Activated gamma-delta T cell (primary cell): Measurements from ENCODE around the gene FRG2.
"Not testable (repeated sequence)": the region's sequence is repeated elsewhere in the genome, so short reads cannot be mapped to it uniquely, and the experiment has no call there.

Experiments
- DNase-seq: peaks from one replicate; lab custom pipeline; 2025; lab: John Stamatoyannopoulos, UW
- total RNA-seq, 2 donors: gene quantifications; one replicate each; lab custom pipeline; 2026; lab: John Stamatoyannopoulos, UW

The FRG2 gene
- total RNA-seq: 0 reads per million in 2 donors

DNA sequence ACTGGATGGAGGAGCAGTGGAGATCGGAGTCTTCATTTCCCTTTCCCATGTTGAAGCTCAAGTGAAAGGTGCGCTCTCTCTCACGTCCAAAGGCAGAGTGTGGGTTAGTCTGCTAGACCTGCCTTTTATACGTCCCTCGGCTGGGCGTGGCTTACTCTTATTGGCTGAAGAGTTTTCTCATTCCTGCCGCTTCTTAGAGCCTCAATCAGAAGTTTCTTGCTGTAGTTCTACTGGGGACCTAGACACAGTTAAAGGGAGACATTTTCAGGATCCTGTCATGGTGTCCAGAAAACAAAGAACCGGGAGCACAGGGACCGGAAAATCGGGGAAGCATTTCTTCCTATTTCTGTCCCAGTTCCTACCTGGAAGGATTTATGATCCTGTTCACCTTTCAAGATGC, at the start of gene FRG2:
Gene FRG2, minus strand, starts transcription at position 101 of the 400 bp plus-strand sequence. Its CDS starts 52 bp downstream, at position 49.
- not testable (repeated sequence) for DNase-seq

DNA sequence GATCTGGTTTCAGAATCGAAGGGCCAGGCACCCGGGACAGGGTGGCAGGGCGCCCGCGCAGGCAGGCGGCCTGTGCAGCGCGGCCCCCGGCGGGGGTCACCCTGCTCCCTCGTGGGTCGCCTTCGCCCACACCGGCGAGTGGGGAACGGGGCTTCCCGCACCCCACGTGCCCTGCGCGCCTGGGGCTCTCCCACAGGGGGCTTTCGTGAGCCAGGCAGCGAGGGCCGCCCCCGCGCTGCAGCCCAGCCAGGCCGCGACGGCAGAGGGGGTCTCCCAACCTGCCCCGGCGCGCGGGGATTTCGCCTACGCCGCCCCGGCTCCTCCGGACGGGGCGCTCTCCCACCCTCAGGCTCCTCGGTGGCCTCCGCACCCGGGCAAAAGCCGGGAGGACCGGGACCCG, 41.3 kb upstream of the FRG2 start:
- not testable (repeated sequence) for DNase-seq

DNA sequence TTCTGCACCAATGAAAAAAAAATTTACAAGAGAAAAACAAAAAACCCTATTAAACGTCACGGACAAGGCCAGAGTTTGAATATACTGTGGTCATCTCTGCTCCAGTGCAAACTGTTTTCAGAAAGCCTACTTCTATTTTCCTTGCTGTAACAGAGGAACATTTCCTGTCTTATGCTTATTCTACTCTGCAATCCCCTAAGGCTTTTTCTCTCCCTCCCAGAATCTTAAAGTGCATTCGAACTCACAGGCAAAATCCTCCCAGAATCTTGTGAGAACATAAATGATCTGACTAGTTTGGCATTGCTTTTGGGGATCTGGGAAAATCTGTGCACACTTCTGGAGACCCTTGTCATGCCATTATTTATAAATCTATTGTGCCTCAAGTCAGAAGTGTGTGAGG, 37.7 kb upstream of the FRG2 start:
- DNase-seq: not testable (repeated sequence)

DNA sequence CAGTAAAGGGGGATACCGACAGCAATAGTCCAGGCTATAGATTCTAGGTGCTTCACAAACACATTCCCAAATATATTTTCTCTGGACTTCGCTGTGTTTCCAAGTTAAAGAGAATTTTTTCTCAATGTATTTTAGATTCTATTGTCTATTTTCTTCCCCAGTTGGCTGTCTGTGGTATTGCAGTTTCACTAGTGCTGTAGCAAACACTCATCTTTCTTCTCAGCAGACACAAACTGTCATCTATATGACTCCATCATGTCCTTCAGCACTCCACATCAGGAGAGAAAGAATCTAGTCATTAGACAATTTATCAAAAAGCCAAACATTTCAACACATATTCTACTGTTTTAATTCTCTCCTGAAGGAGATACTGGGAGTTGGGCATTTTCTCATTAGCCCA, 37.3 kb upstream of the FRG2 start, which contains the start of gene DBET:
Gene DBET, plus strand, starts transcription at position 161 of the 400 bp plus-strand sequence.
- not testable (repeated sequence) for DNase-seq

DNA sequence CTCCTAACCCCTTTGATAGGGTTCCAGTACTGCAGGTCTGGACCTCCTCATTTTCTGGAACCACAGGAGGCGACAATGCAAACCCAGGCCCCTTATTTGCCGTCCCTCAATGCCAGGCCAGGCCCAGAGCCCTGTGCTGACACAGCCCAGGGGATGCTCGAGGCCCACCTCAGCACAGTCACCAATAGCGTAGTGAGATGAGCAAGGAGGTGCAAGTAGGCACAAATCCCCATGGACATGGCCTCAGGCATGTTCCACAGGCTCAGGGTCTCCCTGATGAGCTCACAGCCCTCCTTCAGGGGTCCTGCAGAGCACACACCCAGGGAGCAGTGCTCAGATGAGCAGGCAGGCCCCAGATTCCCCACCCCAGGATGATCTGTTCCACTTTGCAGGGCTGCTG, 31.9 kb upstream of the FRG2 start:
- not testable (repeated sequence) for DNase-seq

DNA sequence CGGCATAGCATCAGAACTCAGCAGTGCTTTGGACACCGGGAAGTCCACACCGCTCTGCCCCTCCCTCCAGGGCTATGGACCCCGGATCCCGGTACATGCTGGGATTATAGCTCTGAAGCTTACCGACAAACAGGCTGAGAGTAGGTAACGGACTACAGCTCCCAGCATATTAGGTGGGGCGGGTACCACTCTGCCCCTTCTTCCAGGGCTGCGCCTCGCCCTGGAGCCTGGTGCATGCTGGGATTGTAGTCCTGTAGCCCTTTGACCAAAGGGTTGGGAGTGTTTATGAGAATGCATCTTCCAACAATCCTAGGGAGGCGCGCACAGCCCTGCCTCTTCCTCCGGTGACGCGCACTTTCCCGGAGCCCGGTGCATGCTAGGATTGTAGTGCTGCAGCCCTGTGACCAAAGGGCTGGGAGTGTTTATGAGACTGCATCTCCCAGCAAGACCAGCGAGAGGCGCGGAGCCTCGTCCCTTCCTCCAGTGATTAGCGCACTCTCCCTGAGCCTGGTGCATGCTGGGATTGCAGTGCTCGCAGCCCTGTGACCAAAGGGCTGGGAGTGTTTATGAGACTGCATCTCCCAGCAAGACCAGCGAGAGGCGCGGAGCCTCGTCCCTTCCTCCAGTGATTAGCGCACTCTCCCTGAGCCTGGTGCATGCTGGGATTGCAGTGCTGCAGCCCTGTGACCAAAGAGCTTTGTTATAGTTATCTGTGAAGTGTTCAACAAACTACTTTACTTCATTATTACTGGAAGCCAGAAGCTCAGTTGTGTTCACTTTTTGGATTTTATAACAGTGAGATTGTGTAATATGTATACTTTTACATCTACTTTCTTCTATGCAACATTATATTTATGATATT, 22.6 kb upstream of the FRG2 start:
- DNase-seq: not testable (repeated sequence)

DNA sequence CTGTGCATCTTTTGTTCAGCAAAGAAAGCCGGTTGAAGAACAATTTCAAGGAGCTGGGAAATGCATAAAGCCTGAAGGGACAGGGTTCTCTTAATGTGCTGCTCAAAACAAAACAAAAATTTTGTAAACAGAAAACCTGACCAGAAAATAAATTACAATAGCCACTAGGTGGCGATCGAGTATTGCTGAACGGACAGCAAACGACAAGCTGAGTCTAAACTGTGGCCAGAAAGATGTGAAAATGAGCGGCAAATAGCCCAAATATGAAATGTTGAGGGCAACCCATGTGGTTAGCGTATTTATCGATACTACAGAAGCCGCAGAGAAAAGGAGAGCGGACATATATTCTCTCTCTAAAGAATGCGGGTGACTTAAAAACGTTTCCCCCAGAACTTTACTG, 20.6 kb upstream of the FRG2 start:
- DNase-seq: not testable (repeated sequence)

DNA sequence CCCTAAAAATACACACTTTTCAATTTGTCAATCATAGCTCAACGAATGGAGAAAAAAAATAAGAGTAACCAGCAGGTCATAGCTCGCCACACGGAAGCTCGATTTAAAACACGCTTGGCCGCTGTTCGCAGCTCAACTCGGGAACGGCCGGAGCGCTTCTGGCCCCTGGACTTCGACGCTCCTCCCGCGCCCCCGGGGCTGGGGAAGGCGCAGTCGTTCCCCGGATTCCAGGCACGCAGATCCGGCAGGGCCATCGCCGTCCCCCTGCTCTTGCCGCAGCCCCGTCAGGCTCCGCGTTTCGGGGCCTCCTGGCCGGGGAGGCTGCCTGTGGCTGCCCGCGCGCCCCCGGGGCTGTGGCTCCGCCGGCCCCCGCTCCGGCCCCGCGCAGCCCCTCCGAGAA, 13.8 kb upstream of the FRG2 start:
- DNase-seq: not testable (repeated sequence)

DNA sequence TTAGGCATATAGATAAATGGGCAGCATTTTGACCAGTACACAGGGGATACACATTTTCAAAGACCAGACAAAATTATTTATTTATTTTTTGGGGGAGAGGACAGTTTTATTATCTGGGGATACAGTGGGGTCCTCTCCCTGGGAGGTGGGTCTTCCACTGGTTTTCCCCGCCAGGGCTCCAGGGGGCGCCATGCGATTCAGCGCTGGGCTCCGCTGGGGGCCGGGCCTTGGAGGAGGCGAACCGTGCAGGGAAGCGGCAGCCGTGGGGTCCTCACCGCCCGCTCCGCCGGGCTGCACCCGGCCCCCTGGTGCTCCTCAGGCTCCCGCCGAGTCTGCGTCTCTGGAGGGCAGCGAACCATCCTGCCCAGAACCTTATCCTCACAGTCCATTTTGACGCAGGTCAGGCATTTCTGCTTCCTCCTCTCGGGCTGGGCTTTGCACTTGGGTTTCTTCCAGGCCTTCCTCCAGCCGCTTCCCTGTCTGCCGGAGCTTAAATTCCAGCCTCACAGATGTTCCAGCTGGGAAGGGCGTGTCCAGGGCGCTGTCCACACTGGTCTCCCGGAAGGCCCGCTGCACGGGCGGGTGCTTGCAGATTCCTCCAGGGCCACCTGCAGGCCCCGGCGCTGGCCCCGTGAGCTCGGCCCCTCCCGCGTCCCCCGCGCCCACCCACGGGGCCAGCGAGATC, 10.8 kb upstream of the FRG2 start:
- not testable (repeated sequence) for DNase-seq

DNA sequence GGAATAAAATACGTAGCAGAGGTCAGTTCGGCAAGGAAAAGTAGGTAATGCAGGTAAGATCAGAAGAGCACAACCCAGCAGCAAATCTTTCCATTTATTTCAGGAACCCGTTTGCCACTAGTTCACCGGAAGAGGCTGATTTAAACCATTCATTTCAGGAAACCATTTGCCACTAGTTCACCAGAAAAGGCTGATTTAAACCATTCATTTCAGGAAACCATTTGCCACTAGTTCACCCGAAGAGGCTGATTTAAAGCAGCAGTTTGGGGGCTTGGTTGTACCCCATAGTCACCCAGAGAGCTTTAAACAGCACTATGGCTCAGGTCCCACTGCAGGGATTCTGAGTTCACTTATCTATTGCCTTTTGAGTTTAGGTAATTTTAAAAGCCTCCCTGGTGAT, 4.2 kb upstream of the FRG2 start:
- not testable (repeated sequence) for DNase-seq

DNA sequence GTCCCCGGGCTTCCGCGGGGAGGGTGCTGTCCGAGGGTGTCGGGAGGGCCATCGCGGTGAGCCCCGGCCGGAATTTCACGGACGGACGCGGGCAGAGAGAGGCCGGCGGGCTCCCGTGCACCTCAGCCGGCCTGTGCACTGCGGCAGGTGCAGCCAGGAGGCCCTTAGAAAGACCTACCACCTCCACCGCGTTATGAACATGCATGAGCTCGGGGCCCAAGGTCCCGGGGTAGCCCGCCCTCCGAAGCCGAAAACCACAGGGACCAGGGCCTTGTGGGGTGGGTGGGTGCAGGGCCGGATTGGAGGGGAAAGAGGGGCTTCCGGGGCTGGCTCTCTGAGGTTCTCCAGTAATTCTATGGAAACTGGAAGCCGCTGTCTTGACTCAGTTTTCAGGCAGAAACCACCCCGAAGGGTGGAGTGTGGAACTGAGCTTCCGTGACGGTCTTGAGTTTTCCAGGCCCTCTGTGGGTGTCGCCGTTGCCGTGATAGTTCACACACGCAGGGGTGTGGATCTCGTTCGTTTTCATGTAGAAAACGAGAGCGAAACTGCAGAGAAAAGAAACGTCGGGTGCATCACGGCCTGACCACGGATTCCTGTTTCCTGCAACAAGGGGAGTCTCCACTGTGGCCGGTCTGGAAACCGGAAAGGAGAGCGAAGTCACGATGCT, 4.3 kb downstream of the FRG2 start:
- not testable (repeated sequence) for DNase-seq

DNA sequence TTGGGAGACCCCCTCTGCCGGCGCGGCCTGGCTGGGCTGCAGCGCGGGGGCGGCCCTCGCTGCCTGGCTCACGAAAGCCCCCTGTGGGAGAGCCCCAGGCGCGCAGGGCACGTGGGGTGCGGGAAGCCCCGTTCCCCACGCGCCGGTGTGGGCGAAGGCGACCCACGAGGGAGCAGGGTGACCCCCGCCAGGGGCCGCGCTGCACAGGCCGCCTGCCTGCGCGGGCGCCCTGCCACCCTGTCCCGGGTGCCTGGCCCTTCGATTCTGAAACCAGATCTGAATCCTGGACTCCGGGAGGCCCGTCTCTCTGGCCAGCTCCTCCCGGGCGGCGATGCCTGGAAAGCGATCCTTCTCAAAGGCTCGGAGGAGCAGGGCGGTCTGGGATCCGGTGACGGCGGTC, 5.1 kb downstream of the FRG2 start:
- DNase-seq: not testable (repeated sequence)

DNA sequence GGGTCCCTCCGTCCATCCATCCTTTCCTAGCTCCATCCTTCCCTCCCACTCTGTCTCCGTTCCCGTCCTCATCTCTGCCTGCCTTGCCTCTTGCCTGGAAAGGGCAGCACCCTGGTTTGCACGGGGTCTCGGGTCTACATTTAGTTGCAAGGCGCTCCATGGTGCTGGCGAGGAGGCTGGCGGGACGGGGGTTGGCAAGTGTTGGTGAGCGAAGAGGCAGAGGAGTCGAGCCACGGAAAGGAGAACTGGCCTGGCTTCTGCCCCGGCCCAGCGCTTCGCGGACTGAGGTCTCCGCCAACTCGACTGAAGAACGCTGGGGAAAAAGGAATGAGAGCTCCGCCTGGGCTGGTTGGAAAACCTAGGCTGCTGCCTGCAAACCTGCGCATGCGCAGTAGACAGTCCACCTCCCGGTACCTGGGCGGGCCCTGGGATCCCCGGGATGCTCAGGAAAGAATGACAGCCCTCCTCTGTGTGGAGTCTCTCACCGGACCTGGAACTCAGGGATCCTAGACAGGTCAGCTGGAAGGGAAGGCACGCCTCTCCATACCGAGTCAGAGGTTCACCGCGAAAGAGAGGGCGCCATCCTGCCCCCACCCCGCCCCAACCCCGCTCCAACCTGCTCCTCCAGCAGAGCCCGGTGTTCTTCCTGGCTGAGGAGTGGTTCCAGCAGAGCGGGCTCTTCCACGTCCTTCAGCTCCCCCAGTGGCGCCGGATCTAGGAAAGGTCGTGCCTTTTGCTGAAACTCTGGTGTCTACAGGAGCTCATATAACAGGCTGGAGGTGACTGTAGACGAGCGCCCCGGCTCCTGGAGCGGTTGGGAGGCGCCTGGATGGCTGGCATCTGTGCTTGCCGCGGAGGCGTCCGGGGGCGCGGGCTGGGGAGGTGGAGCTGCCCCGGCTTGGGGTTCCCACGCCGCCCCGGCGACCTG, 6.0 kb downstream of the FRG2 start:
- no peak for DNase-seq

DNA sequence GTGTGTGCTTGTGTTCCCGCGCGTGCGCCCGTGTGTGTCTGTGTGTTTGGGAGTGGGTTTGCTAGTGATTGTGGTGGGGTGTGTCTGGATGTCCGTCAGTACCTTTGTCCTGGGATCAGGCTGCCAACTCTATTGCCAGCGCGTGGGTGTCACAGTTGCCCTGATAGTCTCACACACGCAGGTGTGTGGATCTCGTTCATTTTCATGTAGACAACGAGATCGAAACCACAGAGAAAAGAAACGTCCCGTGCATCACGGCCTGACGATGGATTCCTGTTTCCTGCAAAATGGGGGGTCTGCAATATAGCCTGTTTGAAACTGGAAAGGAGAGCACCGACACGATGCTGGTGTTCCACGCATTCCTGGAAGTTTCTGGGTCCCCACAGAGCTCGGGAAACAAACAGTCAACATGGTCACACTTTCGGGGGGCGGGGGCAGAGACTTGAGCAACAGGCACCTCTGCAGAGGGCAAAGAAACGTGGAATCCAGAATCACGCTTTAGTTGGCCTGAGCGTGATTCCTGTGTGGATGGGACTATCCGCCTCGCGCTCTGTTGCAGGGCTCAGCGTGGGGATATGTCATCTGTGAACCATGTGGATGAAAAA, 7.1 kb downstream of the FRG2 start:
- not testable (repeated sequence) for DNase-seq

DNA sequence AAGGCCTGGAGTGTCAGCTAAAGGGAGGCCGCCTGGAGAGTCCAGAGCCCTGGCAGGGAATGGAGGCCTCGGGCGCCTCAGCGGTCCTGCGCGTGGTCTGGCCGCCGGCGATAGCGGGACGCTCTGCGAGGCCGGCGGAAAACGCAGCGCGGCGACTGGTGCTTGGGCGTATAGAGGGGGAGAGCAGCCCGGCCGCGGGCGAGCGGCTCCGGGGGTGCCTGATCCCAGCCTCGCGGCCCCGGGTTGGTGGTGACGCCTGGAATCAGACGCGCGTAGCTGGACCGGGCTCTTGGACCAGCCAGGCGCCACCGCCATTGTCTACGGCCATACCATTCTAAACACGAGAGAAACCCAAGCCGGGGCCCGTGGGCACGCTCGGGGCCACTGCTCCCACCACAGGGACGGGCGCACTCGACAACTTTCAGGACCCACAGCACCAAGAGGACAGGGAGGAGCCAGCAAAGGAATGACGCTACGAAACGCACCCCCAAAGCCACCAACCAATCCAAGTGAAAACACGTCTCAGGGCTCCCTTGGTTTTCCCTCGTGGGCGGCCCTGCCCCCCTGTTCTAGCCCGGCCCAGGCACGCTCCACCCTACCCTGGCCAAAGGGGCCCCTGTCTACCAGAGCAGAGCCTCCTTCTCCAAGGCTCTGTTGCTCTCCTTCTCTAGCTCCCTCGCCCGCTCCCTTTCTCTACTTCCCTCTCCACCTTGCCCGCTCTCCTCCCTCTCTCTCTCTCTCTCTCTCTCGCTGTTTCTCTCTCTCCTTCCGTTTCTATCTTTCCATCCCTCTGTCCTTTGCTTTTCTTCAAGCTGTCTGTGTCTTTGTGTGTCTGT, 7.8 kb downstream of the FRG2 start:
- no peak for DNase-seq

DNA sequence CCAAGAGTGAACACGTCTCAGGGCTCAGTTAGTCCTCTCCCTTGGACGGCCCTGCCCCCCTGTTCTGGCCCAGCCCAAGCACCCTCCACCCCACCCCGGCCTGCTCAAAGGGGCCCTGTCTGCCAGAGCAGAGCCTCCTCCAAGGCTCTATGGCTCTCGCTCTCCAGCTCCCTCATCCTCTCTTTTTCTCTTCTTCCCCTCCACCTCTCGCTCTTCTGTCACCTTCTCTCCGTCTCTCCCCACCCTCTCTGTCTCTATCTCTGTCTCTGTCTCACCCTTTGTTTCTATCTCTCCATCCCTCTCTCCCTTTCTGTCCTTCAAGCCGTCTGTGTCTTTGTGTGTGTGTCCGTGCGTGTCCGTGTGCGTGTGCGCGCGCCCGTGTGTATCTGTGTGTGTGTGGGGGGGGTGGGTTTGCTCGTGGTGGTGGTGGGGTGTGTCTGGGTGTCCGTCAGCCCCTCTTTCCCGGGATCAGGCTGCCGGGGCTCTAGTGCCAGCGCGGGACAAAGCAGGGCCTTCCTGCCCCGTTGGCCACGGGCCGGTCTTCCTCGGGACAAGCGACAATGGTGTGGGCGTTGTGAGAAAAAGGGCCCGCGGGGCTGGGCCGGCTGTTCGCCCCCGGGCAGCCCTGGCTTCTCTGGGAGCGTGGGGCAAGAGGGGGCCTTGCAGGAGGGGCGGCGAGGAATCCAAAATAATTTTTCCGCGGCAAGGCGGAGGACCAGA, 8.7 kb downstream of the FRG2 start:
- DNase-seq: no peak

DNA sequence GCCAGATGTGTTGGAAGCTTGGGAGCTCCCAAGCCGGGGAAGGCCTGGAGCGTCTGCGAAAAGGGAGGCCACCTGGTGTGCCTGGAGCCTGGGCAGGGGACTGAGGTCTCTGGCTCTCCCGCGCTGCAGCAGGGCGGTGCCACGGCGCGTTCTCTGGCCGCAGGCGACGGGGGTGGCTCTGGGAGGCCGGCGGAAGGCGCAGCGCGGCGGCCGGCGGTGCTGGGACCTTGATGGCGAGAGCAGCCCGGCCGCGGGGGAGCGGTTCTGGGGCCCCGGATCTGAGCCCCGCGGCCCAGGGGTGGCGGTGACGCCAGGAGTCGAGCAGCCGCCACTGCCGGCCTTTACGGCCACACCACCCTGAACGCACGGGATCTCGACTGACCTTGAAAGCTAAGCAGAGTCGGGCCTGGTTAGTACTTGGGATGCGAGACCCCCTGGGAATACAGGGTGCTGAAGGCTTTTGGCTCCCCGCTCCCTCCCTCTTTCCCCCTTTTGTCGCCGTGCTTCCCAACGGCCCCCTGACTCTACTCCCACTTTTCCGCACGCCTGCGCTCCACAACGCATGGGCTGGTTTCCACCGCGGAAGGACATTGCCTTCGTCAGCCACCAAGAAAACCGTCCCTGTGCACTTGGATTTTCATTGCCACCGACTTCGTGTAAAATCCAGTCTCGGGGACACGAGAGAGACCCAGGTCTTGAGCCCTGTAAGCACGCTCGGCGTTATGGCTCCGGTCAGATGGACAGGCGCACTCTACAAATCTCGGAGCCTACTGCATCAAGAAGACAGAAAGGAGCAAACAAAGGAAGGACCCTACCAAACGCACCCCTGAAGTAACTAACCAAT, 9.5 kb downstream of the FRG2 start:
- DNase-seq: no peak
